Measurements from ENCODE around the gene GSTM4.
"Not testable (repeated sequence)": the region's sequence is repeated elsewhere in the genome, so short reads cannot be mapped to it uniquely, and the experiment has no call there.

GRCh38 chr1:109685399-109685798, 29.5 kb downstream of the GSTM4 start:
- not testable (repeated sequence) for TF ChIP-seq CTCF (IDR thresholded peaks at IDR 0.05; ENCODE audit: low read depth, low read length, missing input control); HNF4A (conservative IDR thresholded peaks at IDR 0.05)
